Measurements from ENCODE around the gene PLD6. TPM values are rescaled to one million over a fixed set of nuclear protein-coding genes. Genes with fewer than 3 reads are reported as not detected.

The PLD6 gene
- total RNA-seq, 4 donors from 2014 or later, result 4.2 to 7.0 (median 5.0) TPM

DNA sequence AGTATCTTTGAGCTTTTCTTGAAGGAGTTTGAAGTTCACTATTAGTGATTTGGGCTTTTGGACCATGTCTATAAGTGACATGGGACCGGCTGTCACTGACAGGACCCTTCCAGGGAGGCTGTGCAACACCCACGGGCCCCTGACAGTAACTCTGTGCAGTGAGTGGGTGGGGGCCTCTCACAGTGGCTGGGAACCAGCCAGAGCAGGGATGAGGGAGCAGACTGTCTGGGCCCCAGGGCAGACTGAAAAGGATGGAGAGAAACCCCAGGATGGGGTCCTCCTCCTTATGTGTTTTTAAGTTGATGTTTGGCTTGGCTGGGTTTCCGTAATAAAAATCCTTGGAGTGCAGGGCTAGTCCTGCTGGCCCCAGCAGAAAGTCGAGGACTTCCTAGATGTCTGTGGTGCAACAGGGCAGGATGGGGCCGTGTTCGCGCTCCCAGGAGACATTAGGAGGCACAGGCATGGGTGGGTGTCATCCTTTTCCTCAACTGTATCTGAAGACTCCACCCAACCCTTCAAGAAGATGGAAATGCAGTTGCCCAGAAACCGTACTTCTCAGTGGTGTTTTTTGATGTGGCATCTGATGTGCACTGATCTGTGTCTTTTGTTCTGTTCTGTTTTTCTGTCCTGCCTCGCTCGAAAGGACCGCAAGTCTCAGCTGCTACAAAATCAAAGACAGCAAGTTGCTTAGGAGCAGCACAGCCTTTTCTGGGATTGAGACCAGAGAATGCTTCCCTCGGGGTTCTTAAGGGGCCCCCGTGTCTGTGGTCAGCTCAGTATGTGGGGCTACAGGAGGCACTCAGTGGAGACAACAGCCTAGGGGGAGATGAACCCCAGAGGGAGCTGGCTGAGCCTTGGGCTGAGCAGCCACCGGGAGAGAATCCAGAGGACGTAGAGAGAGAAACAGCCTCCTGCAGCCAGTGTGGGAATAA is 24.2 kb downstream of the PLD6 start:
- no peak for TF ChIP-seq POLR2A (IDR thresholded peaks at IDR 0.05)
- TF ChIP-seq, protein P1, sequence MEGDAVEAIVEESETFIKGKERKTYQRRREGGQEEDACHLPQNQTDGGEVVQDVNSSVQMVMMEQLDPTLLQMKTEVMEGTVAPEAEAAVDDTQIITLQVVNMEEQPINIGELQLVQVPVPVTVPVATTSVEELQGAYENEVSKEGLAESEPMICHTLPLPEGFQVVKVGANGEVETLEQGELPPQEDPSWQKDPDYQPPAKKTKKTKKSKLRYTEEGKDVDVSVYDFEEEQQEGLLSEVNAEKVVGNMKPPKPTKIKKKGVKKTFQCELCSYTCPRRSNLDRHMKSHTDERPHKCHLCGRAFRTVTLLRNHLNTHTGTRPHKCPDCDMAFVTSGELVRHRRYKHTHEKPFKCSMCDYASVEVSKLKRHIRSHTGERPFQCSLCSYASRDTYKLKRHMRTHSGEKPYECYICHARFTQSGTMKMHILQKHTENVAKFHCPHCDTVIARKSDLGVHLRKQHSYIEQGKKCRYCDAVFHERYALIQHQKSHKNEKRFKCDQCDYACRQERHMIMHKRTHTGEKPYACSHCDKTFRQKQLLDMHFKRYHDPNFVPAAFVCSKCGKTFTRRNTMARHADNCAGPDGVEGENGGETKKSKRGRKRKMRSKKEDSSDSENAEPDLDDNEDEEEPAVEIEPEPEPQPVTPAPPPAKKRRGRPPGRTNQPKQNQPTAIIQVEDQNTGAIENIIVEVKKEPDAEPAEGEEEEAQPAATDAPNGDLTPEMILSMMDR (IDR thresholded peaks at IDR 0.05), result no peak
- no peak overlapping the region for H3K4me3 ChIP-seq (ENCODE audit: low read depth, poor library complexity, severe bottlenecking)
- no peak for DNase-seq (ENCODE audit: low spot score in 2 of 2)
- 79 to 83% methylated on average over 15 of the region's 15 CpGs for WGBS, 2 donors
- intact Hi-C loops (cut with DNase I; ENCODE audit: low total_unique reads), result no loop called here

DNA sequence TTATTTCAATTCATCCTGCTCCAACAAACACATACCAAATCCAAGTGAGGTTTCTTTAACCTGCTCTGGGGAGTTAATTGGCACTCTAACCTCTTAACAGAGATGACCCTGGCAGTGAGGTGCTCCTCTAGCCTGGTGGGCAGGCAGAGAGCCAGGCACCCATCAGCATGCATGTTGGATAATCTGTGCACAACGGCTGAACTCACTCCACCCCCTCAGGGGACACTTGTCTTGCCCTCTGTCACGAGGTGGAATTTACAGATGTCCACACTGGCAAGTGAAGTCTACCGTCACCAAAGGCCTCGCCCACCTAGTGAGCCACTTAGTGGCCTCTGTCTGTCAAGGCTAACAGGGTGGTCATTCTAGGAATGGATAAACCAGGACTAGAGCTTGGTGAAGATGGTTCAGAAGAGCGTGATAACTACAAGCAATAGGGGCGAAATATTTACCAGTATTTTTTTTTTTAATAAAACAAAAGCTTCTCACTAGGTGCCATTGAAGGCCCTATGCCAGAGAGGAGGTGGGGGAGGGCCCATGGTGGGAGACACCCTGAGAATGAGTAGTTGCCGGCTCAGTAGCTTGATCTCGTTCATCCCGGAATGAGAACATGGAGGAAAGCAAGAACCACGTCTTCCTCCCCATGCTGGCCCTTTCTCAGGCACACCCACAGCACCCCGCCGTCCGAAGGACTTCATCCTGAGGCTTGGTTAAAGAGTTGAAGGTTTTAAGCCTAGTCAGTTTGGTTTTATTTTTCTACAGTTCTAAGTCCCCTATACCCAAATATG is 25.2 kb downstream of the PLD6 start:
- DNase-seq (ENCODE audit: low spot score in 2 of 2), result no peak
- intact Hi-C loops (cut with DNase I; ENCODE audit: low total_unique reads), result no loop called here
- H3K4me3 ChIP-seq (ENCODE audit: low read depth, poor library complexity, severe bottlenecking), result no peak overlapping the region
- 79 to 85% methylated on average over 13 of the region's 13 CpGs for WGBS, 2 donors
- TF ChIP-seq, protein P1 (IDR thresholded peaks at IDR 0.05), result no peak
- TF ChIP-seq POLR2A (IDR thresholded peaks at IDR 0.05), result no peak

DNA sequence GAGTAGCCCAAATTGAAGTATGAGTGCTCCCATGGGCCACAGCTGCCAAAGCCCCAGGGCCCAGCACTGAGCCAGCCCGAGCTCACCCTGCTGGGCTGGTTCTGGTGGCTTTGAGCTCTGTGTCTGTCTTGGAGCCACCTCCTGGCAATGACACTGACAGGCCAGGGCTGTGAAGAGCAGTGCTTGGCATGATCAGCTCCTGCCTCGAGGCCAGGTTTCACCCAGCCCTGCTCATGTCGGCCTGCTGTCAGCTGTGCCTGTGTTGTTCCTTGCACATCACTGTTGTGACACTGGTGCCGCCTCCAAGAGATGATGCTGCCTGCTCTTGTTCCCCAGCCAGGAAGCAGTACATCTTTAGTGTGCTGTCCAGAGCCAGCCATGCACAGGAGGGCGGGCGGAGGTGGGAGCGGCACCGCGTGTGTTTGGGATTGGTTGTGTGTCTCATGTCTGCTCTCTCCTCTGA is 26.0 kb downstream of the PLD6 start:
- DNase-seq (ENCODE audit: low spot score in 2 of 2), result peak; percentile 59 to 89
- H3K4me3 ChIP-seq (ENCODE audit: low read depth, poor library complexity, severe bottlenecking), result no peak overlapping the region
- intact Hi-C loops (cut with DNase I; ENCODE audit: low total_unique reads), result no loop called here
- WGBS, 2 donors, result 44 to 65% methylated on average over 7 to 9 of the region's 9 CpGs
- no peak for TF ChIP-seq POLR2A (IDR thresholded peaks at IDR 0.05)
- TF ChIP-seq, protein P1 (IDR thresholded peaks at IDR 0.05), result no peak

DNA sequence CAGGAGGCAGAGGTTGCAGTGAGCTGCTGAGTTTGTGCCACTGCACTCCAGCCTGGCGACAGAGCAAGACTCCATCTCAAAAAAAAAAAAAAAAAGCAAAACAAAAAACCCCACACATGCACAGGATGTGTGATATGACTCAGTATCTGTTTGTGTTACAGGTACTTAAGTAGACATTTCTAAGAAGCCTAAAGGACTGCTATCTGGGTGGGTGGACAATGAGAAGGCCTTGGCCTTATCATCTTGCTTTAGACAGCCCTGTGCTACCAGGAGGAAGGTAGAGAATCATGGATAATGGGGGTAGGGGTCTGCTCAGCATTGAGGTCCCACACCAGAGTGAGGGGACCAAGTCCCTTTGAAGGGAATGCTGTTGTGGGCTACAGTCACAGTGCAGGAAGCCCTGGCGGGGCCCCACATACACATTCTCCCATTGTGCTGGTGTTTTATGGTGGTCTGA is 26.7 kb downstream of the PLD6 start:
- intact Hi-C loops (cut with DNase I; ENCODE audit: low total_unique reads), result no loop called here
- DNase-seq (ENCODE audit: low spot score in 2 of 2), result no peak
- no peak for TF ChIP-seq POLR2A (IDR thresholded peaks at IDR 0.05)
- TF ChIP-seq, protein P1 (IDR thresholded peaks at IDR 0.05), result no peak
- WGBS, 2 donors, result 81 to 89% methylated on average over 2 of the region's 2 CpGs
- no peak overlapping the region for H3K4me3 ChIP-seq (ENCODE audit: low read depth, poor library complexity, severe bottlenecking)

DNA sequence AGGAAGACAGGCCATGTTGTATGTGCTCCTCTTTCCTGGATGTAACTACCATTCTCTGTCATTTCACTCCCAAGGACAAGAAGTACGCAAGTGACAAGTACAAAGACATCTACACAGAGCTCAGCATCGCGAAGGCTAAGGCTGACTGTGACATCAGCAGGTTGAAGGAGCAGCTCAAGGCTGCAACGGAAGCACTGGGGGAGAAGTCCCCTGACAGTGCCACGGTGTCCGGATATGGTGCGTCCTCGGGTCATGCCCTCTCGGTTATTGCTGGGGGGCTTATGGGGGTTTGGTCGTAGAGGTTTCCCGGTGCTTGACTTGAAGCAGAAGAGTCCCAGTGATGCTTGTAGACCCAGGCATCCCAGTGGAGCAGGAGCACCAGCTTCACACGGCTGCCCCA is 29.0 kb downstream of the PLD6 start:
- no peak overlapping the region for H3K4me3 ChIP-seq (ENCODE audit: low read depth, poor library complexity, severe bottlenecking)
- no peak for DNase-seq (ENCODE audit: low spot score in 2 of 2)
- WGBS, 2 donors, result 87 to 93% methylated on average over 12 of the region's 12 CpGs
- TF ChIP-seq, protein P1 (IDR thresholded peaks at IDR 0.05), result no peak
- no peak for TF ChIP-seq POLR2A (IDR thresholded peaks at IDR 0.05)
- intact Hi-C loops (cut with DNase I; ENCODE audit: low total_unique reads), result no loop called here
